ENCODE results near the gene ASIC5.

DNA sequence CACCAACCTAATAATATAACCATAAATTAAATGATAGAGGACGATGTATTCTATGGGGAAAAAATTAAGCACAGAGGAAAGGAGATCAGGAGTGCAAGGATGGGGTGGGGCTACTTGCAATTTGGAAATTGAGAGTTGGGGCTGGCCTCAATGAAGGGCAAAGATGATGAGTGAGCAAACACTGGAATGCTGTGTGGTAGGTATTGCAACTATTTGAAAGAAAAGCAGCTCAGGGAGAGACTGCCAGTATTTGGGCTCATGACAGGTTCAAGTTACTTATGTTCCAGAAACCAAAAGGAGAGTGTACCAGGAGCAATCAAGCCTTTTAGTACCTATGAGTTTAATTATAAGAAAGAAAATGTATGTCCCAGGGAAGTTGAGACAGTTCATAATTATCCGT, 47.4 kb downstream of the ASIC5 start:
- TF ChIP-seq EZH2 (IDR thresholded peaks at IDR 0.05; ENCODE audit: borderline replicate concordance, insufficient read depth, low read depth, low read length, poor library complexity, severe bottlenecking): no peak
- TF ChIP-seq, protein P1, sequence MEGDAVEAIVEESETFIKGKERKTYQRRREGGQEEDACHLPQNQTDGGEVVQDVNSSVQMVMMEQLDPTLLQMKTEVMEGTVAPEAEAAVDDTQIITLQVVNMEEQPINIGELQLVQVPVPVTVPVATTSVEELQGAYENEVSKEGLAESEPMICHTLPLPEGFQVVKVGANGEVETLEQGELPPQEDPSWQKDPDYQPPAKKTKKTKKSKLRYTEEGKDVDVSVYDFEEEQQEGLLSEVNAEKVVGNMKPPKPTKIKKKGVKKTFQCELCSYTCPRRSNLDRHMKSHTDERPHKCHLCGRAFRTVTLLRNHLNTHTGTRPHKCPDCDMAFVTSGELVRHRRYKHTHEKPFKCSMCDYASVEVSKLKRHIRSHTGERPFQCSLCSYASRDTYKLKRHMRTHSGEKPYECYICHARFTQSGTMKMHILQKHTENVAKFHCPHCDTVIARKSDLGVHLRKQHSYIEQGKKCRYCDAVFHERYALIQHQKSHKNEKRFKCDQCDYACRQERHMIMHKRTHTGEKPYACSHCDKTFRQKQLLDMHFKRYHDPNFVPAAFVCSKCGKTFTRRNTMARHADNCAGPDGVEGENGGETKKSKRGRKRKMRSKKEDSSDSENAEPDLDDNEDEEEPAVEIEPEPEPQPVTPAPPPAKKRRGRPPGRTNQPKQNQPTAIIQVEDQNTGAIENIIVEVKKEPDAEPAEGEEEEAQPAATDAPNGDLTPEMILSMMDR (IDR thresholded peaks at IDR 0.05): no peak

Measured in B cell (primary cell).